HEK293 (cell line): ENCODE data around the gene SIN3A.
A peak's percentile ranks its signal among the peaks of the same experiment; 100 is the strongest.

Experiments
- BCL11B ChIP-seq: fragments of 450-650 bp; formaldehyde crosslinking; IDR thresholded peaks from 2 replicates; pipeline ENCODE4 v1.5.1; 2016; ENCODE audit warnings: low read depth, missing biosample characterization, missing genetic modification characterization
- EGR2 ChIP-seq: fragments of 450-650 bp; formaldehyde crosslinking; IDR thresholded peaks from 2 replicates; pipeline ENCODE4 v1.5.1; 2016; ENCODE audit warnings: low read depth, missing biosample characterization, missing genetic modification characterization
- IKZF3 ChIP-seq: fragments of 450-650 bp; IDR thresholded peaks from 2 replicates; pipeline ENCODE4 v1.5.0; 2018; ENCODE audit warnings: missing biosample characterization, mild to moderate bottlenecking, missing genetic modification characterization, moderate library complexity
- KLF1 ChIP-seq: fragments of 450-650 bp; formaldehyde crosslinking; IDR thresholded peaks from 2 replicates; pipeline ENCODE4 v1.5.1; 2016; ENCODE audit warnings: missing biosample characterization, missing genetic modification characterization
- KLF16 ChIP-seq: fragments of 450-650 bp; formaldehyde crosslinking; IDR thresholded peaks from 2 replicates; pipeline ENCODE4 v1.5.1; 2017; ENCODE audit warnings: missing biosample characterization, missing genetic modification characterization
- KLF9 ChIP-seq: fragments of 450-650 bp; formaldehyde crosslinking; IDR thresholded peaks from 2 replicates; pipeline ENCODE4 v1.5.1; 2016; ENCODE audit warnings: missing biosample characterization, missing genetic modification characterization, low read depth
- OVOL3 ChIP-seq: fragments of 450-650 bp; formaldehyde crosslinking; IDR thresholded peaks from 2 replicates; pipeline ENCODE4 v1.5.1; 2016; ENCODE audit warnings: missing biosample characterization, missing genetic modification characterization
- SP3 ChIP-seq: fragments of 450-650 bp; formaldehyde crosslinking; IDR thresholded peaks from 2 replicates; pipeline ENCODE4 v1.5.1; 2016; ENCODE audit warnings: missing biosample characterization, missing genetic modification characterization
- ZBTB1 ChIP-seq: fragments of 450-650 bp; formaldehyde crosslinking; IDR thresholded peaks from 2 replicates; pipeline ENCODE4 v1.5.1; 2016; ENCODE audit warnings: missing biosample characterization, missing genetic modification characterization
- ZBTB8A ChIP-seq: fragments of 450-650 bp; formaldehyde crosslinking; IDR thresholded peaks from 2 replicates; pipeline ENCODE4 v1.5.1; 2016; ENCODE audit warnings: missing biosample characterization, missing genetic modification characterization
- ZIC2 ChIP-seq: fragments of 450-650 bp; formaldehyde crosslinking; IDR thresholded peaks from 2 replicates; pipeline ENCODE4 v1.5.1; 2016; ENCODE audit warnings: missing biosample characterization, missing genetic modification characterization
- ZNF148 ChIP-seq: fragments of 450-650 bp; formaldehyde crosslinking; IDR thresholded peaks from 2 replicates; pipeline ENCODE4 v1.5.0; 2017; ENCODE audit warnings: missing biosample characterization, missing genetic modification characterization, borderline replicate concordance
- ZNF155 ChIP-seq: fragments of 450-650 bp; formaldehyde crosslinking; IDR thresholded peaks from 2 replicates; pipeline ENCODE4 v1.5.1; 2016; ENCODE audit warnings: missing biosample characterization, missing genetic modification characterization
- ZNF16 ChIP-seq: fragments of 450-650 bp; formaldehyde crosslinking; IDR thresholded peaks from 2 replicates; pipeline ENCODE4 v1.5.1; 2016; ENCODE audit warnings: low read depth, missing biosample characterization, missing genetic modification characterization
- ZNF266 ChIP-seq: fragments of 450-650 bp; formaldehyde crosslinking; IDR thresholded peaks from 2 replicates; pipeline ENCODE4 v1.5.1; 2016; ENCODE audit warnings: missing biosample characterization, missing genetic modification characterization, low read depth
- ZNF302 ChIP-seq: fragments of 450-650 bp; formaldehyde crosslinking; IDR thresholded peaks from 2 replicates; pipeline ENCODE4 v1.5.1; 2016; ENCODE audit warnings: missing biosample characterization, missing genetic modification characterization, low read depth
- ZNF324 ChIP-seq: fragments of 450-650 bp; formaldehyde crosslinking; IDR thresholded peaks from 2 replicates; pipeline ENCODE4 v1.5.1; 2016; ENCODE audit warnings: missing biosample characterization, missing genetic modification characterization
- ZNF335 ChIP-seq: fragments of 450-650 bp; formaldehyde crosslinking; conservative IDR thresholded peaks from 2 replicates; pipeline ENCODE4 v1.5.1; 2016; ENCODE audit warnings: missing biosample characterization, missing genetic modification characterization
- ZNF366 ChIP-seq: fragments of 450-650 bp; formaldehyde crosslinking; conservative IDR thresholded peaks from 2 replicates; pipeline ENCODE4 v1.5.1; 2016; ENCODE audit warnings: missing biosample characterization, missing genetic modification characterization
- ZNF391 ChIP-seq: fragments of 450-650 bp; formaldehyde crosslinking; IDR thresholded peaks from 2 replicates; pipeline ENCODE4 v1.5.1; 2016; ENCODE audit warnings: low read depth, missing biosample characterization, missing genetic modification characterization, borderline replicate concordance
- ZNF394 ChIP-seq: fragments of 450-650 bp; formaldehyde crosslinking; IDR thresholded peaks from 2 replicates; pipeline ENCODE4 v1.5.1; 2016; ENCODE audit warnings: missing biosample characterization, missing genetic modification characterization, mild to moderate bottlenecking, moderate library complexity, borderline replicate concordance
- ZNF433 ChIP-seq: fragments of 450-650 bp; formaldehyde crosslinking; IDR thresholded peaks from 2 replicates; pipeline ENCODE4 v1.5.1; 2016; ENCODE audit warnings: missing biosample characterization, missing genetic modification characterization, low read depth
- ZNF473 ChIP-seq: fragments of 450-650 bp; formaldehyde crosslinking; IDR thresholded peaks from 2 replicates; pipeline ENCODE4 v1.5.1; 2017; ENCODE audit warnings: missing biosample characterization, missing genetic modification characterization
- ZNF48 ChIP-seq: fragments of 450-650 bp; formaldehyde crosslinking; IDR thresholded peaks from 2 replicates; pipeline ENCODE4 v1.5.1; 2016; ENCODE audit warnings: missing biosample characterization, missing genetic modification characterization
- ZNF549 ChIP-seq: fragments of 450-650 bp; IDR thresholded peaks from 2 replicates; pipeline ENCODE4 v1.5.1; 2018; ENCODE audit warnings: missing biosample characterization, missing genetic modification characterization, mild to moderate bottlenecking, inconsistent platforms, moderate library complexity
- ZNF560 ChIP-seq: fragments of 450-650 bp; formaldehyde crosslinking; IDR thresholded peaks from 2 replicates; pipeline ENCODE4 v1.5.1; 2017; ENCODE audit warnings: missing biosample characterization, missing genetic modification characterization, borderline replicate concordance
- ZNF600 ChIP-seq: fragments of 450-650 bp; formaldehyde crosslinking; IDR thresholded peaks from 2 replicates; pipeline ENCODE4 v1.5.1; 2016; ENCODE audit warnings: missing biosample characterization, missing genetic modification characterization
- ZNF623 ChIP-seq: fragments of 450-650 bp; formaldehyde crosslinking; IDR thresholded peaks from 2 replicates; pipeline ENCODE4 v1.5.1; 2016; ENCODE audit warnings: missing biosample characterization, missing genetic modification characterization
- ZNF639 ChIP-seq: fragments of 450-650 bp; formaldehyde crosslinking; IDR thresholded peaks from 2 replicates; pipeline ENCODE4 v1.5.1; 2016; ENCODE audit warnings: missing biosample characterization, missing genetic modification characterization
- ZNF843 ChIP-seq: fragments of 450-650 bp; formaldehyde crosslinking; IDR thresholded peaks from 2 replicates; pipeline ENCODE4 v1.5.1; 2016; ENCODE audit warnings: missing biosample characterization, missing genetic modification characterization
- TF ChIP-seq, protein P1 (sequence below): fragments of 450-650 bp; formaldehyde crosslinking; IDR thresholded peaks from 2 replicates; pipeline ENCODE4 v1.5.1; 2016; ENCODE audit warnings: missing biosample characterization, missing genetic modification characterization
- TF ChIP-seq, protein P2 (sequence below): fragments of 450-650 bp; formaldehyde crosslinking; IDR thresholded peaks from 2 replicates; pipeline ENCODE4 v1.5.1; 2017; ENCODE audit warnings: missing biosample characterization, missing genetic modification characterization

Gene SIN3A

DNA sequence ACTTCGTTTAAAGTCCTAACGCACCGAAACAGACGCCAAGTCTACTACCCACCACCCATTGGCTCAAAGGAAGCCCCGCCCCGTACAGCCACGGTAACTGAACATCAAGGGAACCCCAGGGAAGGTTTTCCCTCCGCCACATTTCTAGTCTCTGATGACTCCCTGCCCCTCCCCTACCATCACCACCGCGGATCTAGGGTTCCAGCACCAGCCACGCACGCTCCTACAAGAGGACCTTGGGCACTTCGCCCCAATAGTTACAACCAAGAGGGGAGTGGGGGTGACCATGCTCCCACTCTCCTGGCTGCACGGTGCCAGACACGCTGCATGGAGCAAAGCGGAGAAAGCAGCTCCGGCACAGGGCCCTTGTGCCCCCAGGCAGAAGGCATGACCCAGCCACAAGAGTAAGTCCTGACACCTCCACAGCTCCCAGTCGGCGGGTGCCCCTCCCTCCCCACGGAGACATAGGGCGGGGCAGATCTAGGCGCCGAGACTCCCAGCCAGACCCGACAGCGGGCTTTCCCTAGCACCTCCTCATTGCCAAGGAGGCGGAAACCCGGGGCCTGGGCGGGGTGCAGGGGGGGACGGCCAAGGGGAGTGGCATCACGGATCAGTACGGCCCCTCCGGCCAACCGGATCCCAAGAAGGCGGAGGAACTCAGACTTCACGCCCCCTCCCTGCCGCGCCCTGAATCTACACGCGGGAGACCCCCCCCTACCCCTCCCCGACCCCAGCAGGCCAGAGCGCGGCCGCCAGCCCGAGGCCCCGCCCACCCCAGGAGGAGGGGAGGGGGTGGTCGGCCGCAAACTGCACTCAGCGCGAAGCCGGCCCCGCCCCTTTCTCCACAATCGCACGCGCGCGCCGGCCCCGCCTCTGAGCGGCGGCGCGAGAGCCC is 936 bp downstream of the SIN3A start (continued):
- TF ChIP-seq ZNF394 (no peak; the same call in 1 of the 2 replicates), ZBTB1 (tag by site-specific recombination) (peak; percentile 44; the same call in 1 of the 2 replicates), EGR2 (tag by site-specific recombination) (no peak), SP3 (tag by site-specific recombination) (peak; percentile 93), KLF1 (tag by site-specific recombination) (peak; percentile 90), ZNF16 (no peak), KLF16 (tag by site-specific recombination) (peak; percentile 81), ZNF324 (tag by site-specific recombination) (peak; percentile 92), ZNF549 (no peak), ZNF266 (no peak), ZNF560 (tag by site-specific recombination) (no peak), ZBTB8A (tag by site-specific recombination) (peak; percentile 90), ZNF639 (tag by site-specific recombination) (peak; percentile 38; the same call in 1 of the 2 replicates), BCL11B (tag by site-specific recombination) (peak; percentile 76), ZNF335 (tag by site-specific recombination) (peak; percentile 90), ZNF302 (tag by site-specific recombination) (no peak), ZNF391 (peak; percentile 85; the same call in 1 of the 2 replicates), ZNF148 (tag by site-specific recombination) (no peak), KLF9 (tag by site-specific recombination) (peak; percentile 82), ZIC2 (tag by site-specific recombination) (peak; percentile 77), IKZF3 (peak; percentile 78), OVOL3 (tag by site-specific recombination) (no peak), ZNF155 (tag by site-specific recombination) (no peak), ZNF366 (tag by site-specific recombination) (peak; percentile 76), ZNF843 (tag by site-specific recombination) (peak; percentile 56; the same call in 1 of the 2 replicates), ZNF600 (tag by site-specific recombination) (peak; percentile 100), ZNF623 (tag by site-specific recombination) (no peak), ZNF473 (tag by site-specific recombination) (no peak), ZNF433 (tag by site-specific recombination) (no peak), ZNF48 (tag by site-specific recombination) (no peak)
- TF ChIP-seq, protein P1, sequence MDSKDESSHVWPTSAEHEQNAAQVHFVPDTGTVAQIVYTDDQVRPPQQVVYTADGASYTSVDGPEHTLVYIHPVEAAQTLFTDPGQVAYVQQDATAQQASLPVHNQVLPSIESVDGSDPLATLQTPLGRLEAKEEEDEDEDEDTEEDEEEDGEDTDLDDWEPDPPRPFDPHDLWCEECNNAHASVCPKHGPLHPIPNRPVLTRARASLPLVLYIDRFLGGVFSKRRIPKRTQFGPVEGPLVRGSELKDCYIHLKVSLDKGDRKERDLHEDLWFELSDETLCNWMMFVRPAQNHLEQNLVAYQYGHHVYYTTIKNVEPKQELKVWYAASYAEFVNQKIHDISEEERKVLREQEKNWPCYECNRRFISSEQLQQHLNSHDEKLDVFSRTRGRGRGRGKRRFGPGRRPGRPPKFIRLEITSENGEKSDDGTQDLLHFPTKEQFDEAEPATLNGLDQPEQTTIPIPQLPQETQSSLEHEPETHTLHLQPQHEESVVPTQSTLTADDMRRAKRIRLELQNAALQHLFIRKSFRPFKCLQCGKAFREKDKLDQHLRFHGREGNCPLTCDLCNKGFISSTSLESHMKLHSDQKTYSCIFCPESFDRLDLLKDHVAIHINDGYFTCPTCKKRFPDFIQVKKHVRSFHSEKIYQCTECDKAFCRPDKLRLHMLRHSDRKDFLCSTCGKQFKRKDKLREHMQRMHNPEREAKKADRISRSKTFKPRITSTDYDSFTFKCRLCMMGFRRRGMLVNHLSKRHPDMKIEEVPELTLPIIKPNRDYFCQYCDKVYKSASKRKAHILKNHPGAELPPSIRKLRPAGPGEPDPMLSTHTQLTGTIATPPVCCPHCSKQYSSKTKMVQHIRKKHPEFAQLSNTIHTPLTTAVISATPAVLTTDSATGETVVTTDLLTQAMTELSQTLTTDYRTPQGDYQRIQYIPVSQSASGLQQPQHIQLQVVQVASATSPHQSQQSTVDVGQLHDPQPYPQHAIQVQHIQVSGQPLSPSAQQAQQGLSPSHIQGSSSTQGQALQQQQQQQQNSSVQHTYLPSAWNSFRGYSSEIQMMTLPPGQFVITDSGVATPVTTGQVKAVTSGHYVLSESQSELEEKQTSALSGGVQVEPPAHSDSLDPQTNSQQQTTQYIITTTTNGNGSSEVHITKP (tag by site-specific recombination): peak; percentile 98
- TF ChIP-seq, protein P2, sequence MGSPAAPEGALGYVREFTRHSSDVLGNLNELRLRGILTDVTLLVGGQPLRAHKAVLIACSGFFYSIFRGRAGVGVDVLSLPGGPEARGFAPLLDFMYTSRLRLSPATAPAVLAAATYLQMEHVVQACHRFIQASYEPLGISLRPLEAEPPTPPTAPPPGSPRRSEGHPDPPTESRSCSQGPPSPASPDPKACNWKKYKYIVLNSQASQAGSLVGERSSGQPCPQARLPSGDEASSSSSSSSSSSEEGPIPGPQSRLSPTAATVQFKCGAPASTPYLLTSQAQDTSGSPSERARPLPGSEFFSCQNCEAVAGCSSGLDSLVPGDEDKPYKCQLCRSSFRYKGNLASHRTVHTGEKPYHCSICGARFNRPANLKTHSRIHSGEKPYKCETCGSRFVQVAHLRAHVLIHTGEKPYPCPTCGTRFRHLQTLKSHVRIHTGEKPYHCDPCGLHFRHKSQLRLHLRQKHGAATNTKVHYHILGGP (tag by site-specific recombination): no peak
